HFFc6 (cell line): ENCODE results near the gene SOX2. TPM values are rescaled to one million over a fixed set of nuclear protein-coding genes. Genes with fewer than 3 reads are reported as not detected.

ENCODE experiments used
- DNase-seq: peaks from one replicate; pipeline ENCODE4 v3.0.0-alpha.2; 2018
- H3K27ac Mint-ChIP-seq: 2 replicates; pipeline ENCODE4 v1.8.0; 2020; ENCODE audit warnings: mild to moderate bottlenecking, mixed read lengths
- H3K27me3 Mint-ChIP-seq: 2 replicates; pipeline ENCODE4 v1.8.0; 2021; ENCODE audit warnings: mild to moderate bottlenecking, moderate library complexity, mixed read lengths; ENCODE audit not compliant: insufficient read depth
- H3K36me3 Mint-ChIP-seq: 2 replicates; pipeline ENCODE4 v1.8.0; 2021; ENCODE audit warnings: low read depth, mixed read lengths
- H3K4me1 Mint-ChIP-seq: 2 replicates; pipeline ENCODE4 v1.8.0; 2020; ENCODE audit warnings: low read depth, mixed read lengths
- H3K4me3 Mint-ChIP-seq: 2 replicates; pipeline ENCODE4 v1.8.0; 2020; ENCODE audit warnings: mild to moderate bottlenecking, moderate library complexity, mixed read lengths
- H3K9me3 Mint-ChIP-seq: 2 replicates; pipeline ENCODE4 v1.8.0; 2020; ENCODE audit warnings: mild to moderate bottlenecking, mixed read lengths
- total RNA-seq, 6 experiments: library from RNA; stranded (reverse); fragmentation: NEBNext Ultra II Directional; extraction: Animal tissue kit (Norgen Biotek cat#: 25700); gene quantifications; 2 replicates in 1 of 6; 3 replicates in 5 of 6; pipeline ENCODE4 v1.2.3, GENCODE V29; 2021
- TF ChIP-seq, protein P1 (sequence below): fragments of 200-600 bp; sonication (generic); IDR thresholded peaks from 2 replicates; pipeline ENCODE4 v1.5.0; 2021; ENCODE audit warnings: antibody characterized with exemption, mild to moderate bottlenecking

Gene SOX2
- total RNA-seq, 6 experiments from 2014 or later = not detected

DNA sequence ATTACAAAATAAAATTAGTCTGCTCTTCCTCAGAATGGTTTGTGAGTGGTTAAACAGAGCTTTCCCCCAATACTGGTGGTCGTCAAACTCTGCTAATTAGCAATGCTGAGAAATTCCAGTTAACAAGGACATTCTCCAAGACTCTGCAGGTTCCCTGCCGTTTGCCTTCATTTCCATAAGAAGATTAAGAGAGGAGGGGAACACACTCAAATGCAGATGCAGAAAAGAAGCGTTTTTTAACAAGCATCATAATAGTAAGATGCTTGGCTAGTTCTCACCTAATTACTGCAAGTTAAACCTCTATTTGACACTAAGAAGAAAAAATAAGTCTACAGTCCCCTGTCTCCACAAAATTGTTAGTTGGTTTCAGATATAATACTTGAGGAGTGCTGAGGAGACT is 3.7 kb upstream of the SOX2 start:
- no peaks in the 10 kb centered on the region for H3K9me3 Mint-ChIP-seq
- H3K4me1 Mint-ChIP-seq = peaks cover 5% of the 10 kb centered on the region; the same call in 1 of the 2 replicates
- H3K27ac Mint-ChIP-seq = no peak overlapping the region
- DNase-seq = no peak
- no peaks in the 10 kb centered on the region for H3K36me3 Mint-ChIP-seq
- TF ChIP-seq, protein P1, sequence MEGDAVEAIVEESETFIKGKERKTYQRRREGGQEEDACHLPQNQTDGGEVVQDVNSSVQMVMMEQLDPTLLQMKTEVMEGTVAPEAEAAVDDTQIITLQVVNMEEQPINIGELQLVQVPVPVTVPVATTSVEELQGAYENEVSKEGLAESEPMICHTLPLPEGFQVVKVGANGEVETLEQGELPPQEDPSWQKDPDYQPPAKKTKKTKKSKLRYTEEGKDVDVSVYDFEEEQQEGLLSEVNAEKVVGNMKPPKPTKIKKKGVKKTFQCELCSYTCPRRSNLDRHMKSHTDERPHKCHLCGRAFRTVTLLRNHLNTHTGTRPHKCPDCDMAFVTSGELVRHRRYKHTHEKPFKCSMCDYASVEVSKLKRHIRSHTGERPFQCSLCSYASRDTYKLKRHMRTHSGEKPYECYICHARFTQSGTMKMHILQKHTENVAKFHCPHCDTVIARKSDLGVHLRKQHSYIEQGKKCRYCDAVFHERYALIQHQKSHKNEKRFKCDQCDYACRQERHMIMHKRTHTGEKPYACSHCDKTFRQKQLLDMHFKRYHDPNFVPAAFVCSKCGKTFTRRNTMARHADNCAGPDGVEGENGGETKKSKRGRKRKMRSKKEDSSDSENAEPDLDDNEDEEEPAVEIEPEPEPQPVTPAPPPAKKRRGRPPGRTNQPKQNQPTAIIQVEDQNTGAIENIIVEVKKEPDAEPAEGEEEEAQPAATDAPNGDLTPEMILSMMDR = no peak
- H3K4me3 Mint-ChIP-seq = no peak overlapping the region
- H3K27me3 Mint-ChIP-seq = peaks cover 28% of the 10 kb centered on the region

DNA sequence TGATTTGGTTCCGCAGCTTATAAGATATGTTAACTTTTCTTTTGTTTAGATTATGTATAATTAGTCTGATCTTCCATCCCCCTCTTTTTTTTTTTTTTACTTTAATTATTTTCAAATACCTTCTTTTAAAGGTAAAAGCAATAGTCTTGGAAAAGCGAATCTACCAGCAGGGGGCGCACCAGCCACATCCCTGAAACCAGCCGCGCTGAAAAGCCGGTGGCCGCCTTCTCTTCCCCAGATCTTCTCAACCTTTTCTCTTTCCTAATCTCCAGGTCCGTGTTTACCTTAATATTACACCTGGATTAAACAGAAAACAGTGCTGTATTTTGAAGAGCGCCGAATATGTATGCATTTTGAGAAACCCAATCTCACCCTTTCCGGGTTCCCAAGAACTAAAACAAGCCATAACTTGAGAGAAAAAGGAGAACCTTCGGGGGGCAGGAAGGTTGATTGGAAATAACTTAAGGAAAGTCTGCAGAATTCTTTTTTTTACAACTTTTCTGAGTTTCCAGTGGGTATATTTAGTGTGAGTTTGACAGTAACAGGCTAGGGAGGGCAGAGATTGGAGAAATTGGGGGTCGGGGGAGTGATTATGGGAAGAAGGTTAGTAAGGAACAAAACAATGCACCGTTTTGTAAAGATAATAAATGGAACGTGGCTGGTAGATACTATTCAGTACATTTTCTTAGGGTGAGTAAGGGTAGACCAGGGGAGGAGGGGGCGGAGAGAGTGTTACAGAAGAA is 2.0 kb upstream of the SOX2 start:
- Mint-ChIP-seq H3K27me3 (peaks cover 26% of the 10 kb centered on the region), H3K9me3 (no peaks in the 10 kb centered on the region), H3K4me3 (peak overlapping the region; percentile 68), H3K4me1 (peaks cover 5% of the 10 kb centered on the region; the same call in 1 of the 2 replicates), H3K36me3 (no peaks in the 10 kb centered on the region), H3K27ac (no peak overlapping the region)
- TF ChIP-seq, protein P1 = peak; percentile 98
- peak; percentile 40 for DNase-seq

DNA sequence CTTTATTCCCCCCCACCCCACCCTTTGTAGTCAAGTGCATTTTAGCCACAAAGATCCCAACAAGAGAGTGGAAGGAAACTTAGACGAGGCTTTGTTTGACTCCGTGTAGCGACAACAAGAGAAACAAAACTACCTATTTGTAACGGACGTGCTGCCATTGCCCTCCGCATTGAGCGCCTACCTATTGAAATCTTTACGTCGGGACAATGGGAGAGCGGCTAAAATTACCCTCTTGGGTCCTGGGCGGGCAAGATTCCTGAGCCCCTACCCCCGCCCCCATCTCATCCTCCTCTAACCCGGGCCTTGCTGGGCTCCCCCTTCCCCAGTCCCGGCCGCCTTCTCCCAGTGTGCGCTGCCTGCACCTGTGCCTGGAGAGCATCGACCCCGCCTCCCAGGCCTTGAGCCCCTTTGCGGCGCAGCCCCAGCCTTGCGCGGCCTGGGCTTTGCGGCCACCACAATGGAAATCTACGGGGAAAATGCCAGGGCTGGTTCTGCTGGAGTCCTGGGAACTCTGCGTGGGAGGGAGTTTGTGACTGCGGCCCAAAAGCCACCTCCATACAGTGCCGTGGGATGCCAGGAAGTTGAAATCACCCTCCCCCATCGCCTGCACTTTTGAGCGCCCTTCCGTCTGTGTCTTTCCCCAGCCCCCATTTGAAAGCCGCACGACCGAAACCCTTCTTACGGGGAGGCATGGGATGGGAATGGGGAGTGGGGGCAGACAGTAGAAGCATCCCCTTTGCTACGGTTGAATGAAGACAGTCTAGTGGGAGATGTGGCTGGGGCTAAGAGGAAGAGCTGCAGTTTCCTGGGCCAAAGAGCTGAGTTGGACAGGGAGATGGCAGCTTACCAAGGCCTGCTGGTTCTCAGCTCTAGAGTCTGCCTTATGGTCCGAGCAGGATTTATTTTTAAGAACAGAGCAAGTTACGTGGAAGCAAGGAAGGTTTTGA is 1.1 kb upstream of the SOX2 start:
- no peaks in the 10 kb centered on the region for H3K36me3 Mint-ChIP-seq
- no peak overlapping the region for H3K27ac Mint-ChIP-seq
- DNase-seq = no peak
- H3K4me3 Mint-ChIP-seq = no peak overlapping the region
- peaks cover 5% of the 10 kb centered on the region; the same call in 1 of the 2 replicates for H3K4me1 Mint-ChIP-seq
- peaks cover 24% of the 10 kb centered on the region for H3K27me3 Mint-ChIP-seq
- TF ChIP-seq, protein P1 = no peak
- no peaks in the 10 kb centered on the region for H3K9me3 Mint-ChIP-seq

DNA sequence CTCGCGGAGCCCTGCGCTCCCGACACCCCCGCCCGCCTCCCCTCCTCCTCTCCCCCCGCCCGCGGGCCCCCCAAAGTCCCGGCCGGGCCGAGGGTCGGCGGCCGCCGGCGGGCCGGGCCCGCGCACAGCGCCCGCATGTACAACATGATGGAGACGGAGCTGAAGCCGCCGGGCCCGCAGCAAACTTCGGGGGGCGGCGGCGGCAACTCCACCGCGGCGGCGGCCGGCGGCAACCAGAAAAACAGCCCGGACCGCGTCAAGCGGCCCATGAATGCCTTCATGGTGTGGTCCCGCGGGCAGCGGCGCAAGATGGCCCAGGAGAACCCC is 464 bp downstream of the SOX2 start:
- H3K4me1 Mint-ChIP-seq = peaks cover 5% of the 10 kb centered on the region; the same call in 1 of the 2 replicates
- no peak overlapping the region for H3K27ac Mint-ChIP-seq
- TF ChIP-seq, protein P1 = no peak
- H3K36me3 Mint-ChIP-seq = no peaks in the 10 kb centered on the region
- peaks cover 31% of the 10 kb centered on the region for H3K27me3 Mint-ChIP-seq
- DNase-seq = no peak
- no peaks in the 10 kb centered on the region for H3K9me3 Mint-ChIP-seq
- no peak overlapping the region for H3K4me3 Mint-ChIP-seq

DNA sequence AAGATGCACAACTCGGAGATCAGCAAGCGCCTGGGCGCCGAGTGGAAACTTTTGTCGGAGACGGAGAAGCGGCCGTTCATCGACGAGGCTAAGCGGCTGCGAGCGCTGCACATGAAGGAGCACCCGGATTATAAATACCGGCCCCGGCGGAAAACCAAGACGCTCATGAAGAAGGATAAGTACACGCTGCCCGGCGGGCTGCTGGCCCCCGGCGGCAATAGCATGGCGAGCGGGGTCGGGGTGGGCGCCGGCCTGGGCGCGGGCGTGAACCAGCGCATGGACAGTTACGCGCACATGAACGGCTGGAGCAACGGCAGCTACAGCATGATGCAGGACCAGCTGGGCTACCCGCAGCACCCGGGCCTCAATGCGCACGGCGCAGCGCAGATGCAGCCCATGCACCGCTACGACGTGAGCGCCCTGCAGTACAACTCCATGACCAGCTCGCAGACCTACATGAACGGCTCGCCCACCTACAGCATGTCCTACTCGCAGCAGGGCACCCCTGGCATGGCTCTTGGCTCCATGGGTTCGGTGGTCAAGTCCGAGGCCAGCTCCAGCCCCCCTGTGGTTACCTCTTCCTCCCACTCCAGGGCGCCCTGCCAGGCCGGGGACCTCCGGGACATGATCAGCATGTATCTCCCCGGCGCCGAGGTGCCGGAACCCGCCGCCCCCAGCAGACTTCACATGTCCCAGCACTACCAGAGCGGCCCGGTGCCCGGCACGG is 991 bp downstream of the SOX2 start:
- H3K4me3 Mint-ChIP-seq = no peak overlapping the region
- TF ChIP-seq, protein P1 = no peak

More for the DNA sequence above, 991 bp downstream of the SOX2 start:
- no peaks in the 10 kb centered on the region for H3K36me3 Mint-ChIP-seq
- no peak for DNase-seq
- peaks cover 5% of the 10 kb centered on the region; the same call in 1 of the 2 replicates for H3K4me1 Mint-ChIP-seq
- H3K9me3 Mint-ChIP-seq = no peaks in the 10 kb centered on the region
- H3K27me3 Mint-ChIP-seq = peaks cover 34% of the 10 kb centered on the region
- H3K27ac Mint-ChIP-seq = no peak overlapping the region
